Nephron progenitor cell (in vitro differentiated cells): ENCODE data around the gene GALE.
A peak's percentile ranks its signal among the peaks of the same experiment; 100 is the strongest.
"Not testable (repeated sequence)": the region's sequence is repeated elsewhere in the genome, so short reads cannot be mapped to it uniquely, and the experiment has no call there.

Source experiments
- DNase-seq: peaks from one replicate; pipeline ENCODE4 v3.0.0; 2021
- H3K27ac Mint-ChIP-seq: 2 replicates; pipeline ENCODE4 v1.8.0; 2021; ENCODE audit warnings: mild to moderate bottlenecking, moderate library complexity, mixed read lengths
- H3K27me3 Mint-ChIP-seq: 2 replicates; pipeline ENCODE4 v1.8.0; 2021; ENCODE audit warnings: mild to moderate bottlenecking, low read depth, mixed read lengths; ENCODE audit not compliant: poor library complexity
- H3K36me3 Mint-ChIP-seq: 2 replicates; pipeline ENCODE4 v1.8.0; 2021; ENCODE audit warnings: low read depth, mixed read lengths
- H3K4me1 Mint-ChIP-seq: 2 replicates; pipeline ENCODE4 v1.8.0; 2021; ENCODE audit warnings: mixed read lengths
- H3K4me3 Mint-ChIP-seq: 2 replicates; pipeline ENCODE4 v1.8.0; 2021; ENCODE audit warnings: mild to moderate bottlenecking, moderate library complexity, mixed read lengths
- H3K9me3 Mint-ChIP-seq: 2 replicates; pipeline ENCODE4 v1.8.0; 2021; ENCODE audit warnings: mild to moderate bottlenecking, moderate library complexity, mixed read lengths
- CTCF ChIP-seq: fragments of 200-600 bp; sonication (generic); IDR thresholded peaks from 2 replicates; pipeline ENCODE4 v1.5.0; 2021; ENCODE audit warnings: antibody characterized with exemption

GALE gene

GRCh38 chr1:23788695-23789094, 11.9 kb downstream of the GALE start:
- H3K4me1 Mint-ChIP-seq = peaks cover 38% of the 10 kb centered on the region
- DNase-seq = no peak
- peaks cover 47% of the 10 kb centered on the region for H3K36me3 Mint-ChIP-seq
- no peaks in the 10 kb centered on the region for H3K9me3 Mint-ChIP-seq
- no peak overlapping the region for H3K27ac Mint-ChIP-seq
- no peak overlapping the region for H3K4me3 Mint-ChIP-seq
- H3K27me3 Mint-ChIP-seq = no peaks in the 10 kb centered on the region
- no peak for TF ChIP-seq CTCF

DNA sequence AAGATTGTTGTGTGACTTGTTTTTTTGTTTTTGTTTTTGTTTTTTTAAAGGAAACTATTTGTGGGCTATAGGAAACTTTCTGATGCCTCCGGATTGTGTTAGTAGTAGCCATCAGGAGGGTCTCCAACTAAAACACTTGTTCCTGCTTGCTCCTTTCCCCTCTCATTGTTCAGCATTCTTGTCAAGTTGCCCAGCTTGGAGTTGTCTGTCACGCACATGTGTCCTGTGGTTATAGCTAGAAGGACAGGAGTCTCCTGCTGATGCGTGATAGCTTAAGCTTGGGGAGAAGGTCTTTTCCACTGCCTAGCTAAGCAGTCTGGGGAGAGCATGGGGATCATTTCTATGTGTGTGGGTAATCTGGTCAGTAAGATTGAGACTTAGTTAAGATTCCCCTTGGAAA, 12.9 kb downstream of the GALE start:
- TF ChIP-seq CTCF = no peak
- Mint-ChIP-seq H3K9me3 (no peaks in the 10 kb centered on the region), H3K4me3 (no peak overlapping the region), H3K27me3 (no peaks in the 10 kb centered on the region), H3K27ac (no peak overlapping the region), H3K4me1 (peaks cover 33% of the 10 kb centered on the region), H3K36me3 (peaks cover 49% of the 10 kb centered on the region)
- no peak for DNase-seq

DNA sequence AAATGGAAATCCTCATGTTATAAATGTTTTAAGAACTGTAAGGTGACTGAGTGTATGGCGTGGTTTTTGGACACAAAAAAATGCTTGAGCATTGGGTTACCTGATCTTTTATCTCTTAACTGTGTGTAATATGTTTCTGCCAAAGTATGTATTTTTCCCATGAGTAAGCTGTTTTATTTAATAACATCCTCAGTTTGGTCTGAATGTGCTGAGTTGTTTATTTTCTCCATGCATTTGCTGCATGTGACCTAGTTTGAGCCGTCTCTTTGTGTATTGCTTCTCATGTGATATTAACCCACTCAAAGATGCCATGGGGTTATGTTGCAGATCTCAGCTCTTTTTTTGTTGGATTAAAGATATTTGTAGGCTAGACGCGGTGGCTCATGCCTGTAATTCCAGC, 15.7 kb downstream of the GALE start:
- Mint-ChIP-seq H3K27ac (no peak overlapping the region), H3K4me3 (no peak overlapping the region), H3K36me3 (peaks cover 64% of the 10 kb centered on the region), H3K27me3 (no peaks in the 10 kb centered on the region), H3K9me3 (no peaks in the 10 kb centered on the region), H3K4me1 (peaks cover 15% of the 10 kb centered on the region)
- no peak for TF ChIP-seq CTCF
- no peak for DNase-seq

- H3K9me3 Mint-ChIP-seq, H3K27me3 Mint-ChIP-seq, H3K27ac Mint-ChIP-seq, DNase-seq, H3K4me3 Mint-ChIP-seq: not testable (repeated sequence)
- H3K4me1 Mint-ChIP-seq = peaks cover 14% of the 10 kb centered on the region
- peaks cover 64% of the 10 kb centered on the region for H3K36me3 Mint-ChIP-seq
Measured at GRCh38 chr1:23783141-23783540, 17.4 kb downstream of the GALE start.

- H3K9me3 Mint-ChIP-seq = no peaks in the 10 kb centered on the region
- no peaks in the 10 kb centered on the region for H3K27me3 Mint-ChIP-seq
- H3K36me3 Mint-ChIP-seq = peaks cover 32% of the 10 kb centered on the region
- no peak for DNase-seq
- H3K4me3 Mint-ChIP-seq = peak overlapping the region; percentile 94
- H3K4me1 Mint-ChIP-seq = peaks cover 34% of the 10 kb centered on the region
- no peak for TF ChIP-seq CTCF
- H3K27ac Mint-ChIP-seq = no peak overlapping the region
Measured at GRCh38 chr1:23779826-23780371, 20.7 kb downstream of the GALE start.

GRCh38 chr1:23777979-23778814, 22.4 kb downstream of the GALE start, which contains the start of gene PITHD1:
Gene PITHD1, plus strand, starts transcription at chr1:23778418. Its CDS starts 98 bp downstream, at chr1:23778516.
- H3K4me3 Mint-ChIP-seq = peak within 1 kb of the TSS; percentile 94
- H3K36me3 Mint-ChIP-seq = peaks cover 22% of the 10 kb centered on the region
- H3K9me3 Mint-ChIP-seq = no peaks in the 10 kb centered on the region
- H3K27me3 Mint-ChIP-seq = no peaks in the 10 kb centered on the region
- no peak for TF ChIP-seq CTCF
- H3K27ac Mint-ChIP-seq = peak within 1 kb of the TSS; percentile 96
- peak; percentile 82 for DNase-seq
- H3K4me1 Mint-ChIP-seq = peaks cover 34% of the 10 kb centered on the region
